Thymus (tissue), 11 donors: ENCODE data around the gene CCDC3. TPM values are rescaled to one million over a fixed set of nuclear protein-coding genes. Genes with fewer than 3 reads are reported as not detected.

Source experiments
- DNase-seq, 9 donors: peaks; one replicate each; pipeline ENCODE4 v3.0.0-alpha.2; 2013; ENCODE audit warnings: low spot score in 9 of 9, low read depth in 6 of 9, missing footprints in 1 of 9
- H3K27ac ChIP-seq, 2 donors: one replicate each; pipeline ENCODE4 v1.5.1; 2013; ENCODE audit warnings: control low read depth in 1 of 2, low read depth in 1 of 2, low read length in 1 of 2, mild to moderate bottlenecking in 1 of 2, moderate library complexity in 1 of 2
- H3K27me3 ChIP-seq, 2 donors: one replicate each; pipeline ENCODE4 v1.5.1; 2013; ENCODE audit warnings: low read length in 1 of 2; ENCODE audit not compliant: control insufficient read depth in 2 of 2, insufficient read depth in 1 of 2
- H3K36me3 ChIP-seq, 2 donors: one replicate each; pipeline ENCODE4 v1.5.1; 2013; ENCODE audit warnings: low read length in 1 of 2, mild to moderate bottlenecking in 1 of 2, moderate library complexity in 1 of 2; ENCODE audit not compliant: control insufficient read depth in 2 of 2, insufficient read depth in 2 of 2
- H3K4me1 ChIP-seq, 2 donors: one replicate each; pipeline ENCODE4 v1.5.1; 2013; ENCODE audit warnings: low read length in 2 of 2; ENCODE audit not compliant: control insufficient read depth in 2 of 2, insufficient read depth in 2 of 2
- H3K4me3 ChIP-seq, 2 donors: one replicate each; pipeline ENCODE4 v1.5.1; 2013; ENCODE audit warnings: low read length in 2 of 2, control low read depth in 1 of 2, mild to moderate bottlenecking in 1 of 2
- H3K9me3 ChIP-seq, 2 donors: one replicate each; pipeline ENCODE4 v1.5.1; 2013; ENCODE audit warnings: low read length in 1 of 2, mild to moderate bottlenecking in 1 of 2; ENCODE audit not compliant: control insufficient read depth in 2 of 2, insufficient read depth in 1 of 2
- WGBS: extraction: QIAGEN DNeasy Blood & Tissue Kit; methylation state at CpG from one replicate; pipeline ENCODE4 v1.1.7; 2013; 5-methylcytosine and 5-hydroxymethylcytosine counted together
- polyA plus RNA-seq: library from polyadenylated mRNA; stranded (reverse); fragments of 200-250 nt; gene quantifications from one replicate; pipeline ENCODE4 v1.2.3, GENCODE V29; 2013
- total RNA-seq: library from RNA; stranded (reverse); fragments of 120-200 nt; gene quantifications from one replicate; pipeline ENCODE4 v1.2.4, GENCODE V29; 2013
- donor health status: healthy.

The CCDC3 gene
- total and polyA plus RNA-seq, 2 donors: 17.3 to 52.4 TPM

- Histone ChIP-seq H3K36me3 (no peaks in the 10 kb centered on the region), H3K4me1 (no peaks in the 10 kb centered on the region), H3K27me3 (no peaks in the 10 kb centered on the region), H3K4me3 (no peak overlapping the region), H3K9me3 (no peaks in the 10 kb centered on the region), H3K27ac (no peak overlapping the region)
- no peak for DNase-seq
- 48% methylated on average over 5 of the region's 5 CpGs for WGBS
These were observed 14.9 kb upstream of the CCDC3 start for GRCh38 chr10:13016426-13016825.

GRCh38 chr10:13006037-13006436 is 4.5 kb upstream of the CCDC3 start:
- Histone ChIP-seq H3K4me1 (no peaks in the 10 kb centered on the region), H3K4me3 (no peak overlapping the region), H3K27me3 (peaks cover 18% of the 10 kb centered on the region in 2 donors), H3K27ac (no peak overlapping the region), H3K36me3 (no peaks in the 10 kb centered on the region), H3K9me3 (no peaks in the 10 kb centered on the region)
- DNase-seq: no peak
- WGBS: 59% methylated on average over 3 of the region's 3 CpGs

DNA sequence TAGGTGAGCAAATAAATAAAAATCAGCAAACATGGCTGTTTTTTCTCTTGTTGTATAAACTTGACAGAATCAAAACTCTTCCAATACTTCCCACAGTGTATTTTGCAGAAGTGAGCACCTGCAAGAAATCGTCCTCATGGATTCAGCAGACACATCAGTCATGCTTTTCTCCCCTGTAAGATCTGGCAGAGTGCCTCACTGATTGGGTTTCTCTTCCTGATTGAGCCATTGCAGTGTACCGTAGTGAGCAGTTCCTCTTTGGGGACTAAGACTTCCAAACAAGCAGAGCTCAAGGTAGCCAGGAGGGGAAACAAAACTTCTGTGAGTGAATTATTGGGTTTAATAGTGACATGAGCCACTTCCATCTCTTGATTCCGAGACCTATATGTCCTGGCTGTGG is 2.2 kb upstream of the CCDC3 start:
- peaks cover 25 to 38% of the 10 kb centered on the region in 2 donors for H3K27me3 ChIP-seq
- H3K4me3 ChIP-seq: no peak overlapping the region
- 45% methylated on average over 3 of the region's 3 CpGs for WGBS
- peak in 4 of 9 donors; percentile 2 to 35 (median 6) for DNase-seq
- no peaks in the 10 kb centered on the region for H3K36me3 ChIP-seq
- no peaks in the 10 kb centered on the region for H3K4me1 ChIP-seq
- H3K9me3 ChIP-seq: no peaks in the 10 kb centered on the region
- H3K27ac ChIP-seq: no peak overlapping the region

- Histone ChIP-seq H3K4me1 (no peaks in the 10 kb centered on the region), H3K9me3 (no peaks in the 10 kb centered on the region), H3K27ac (no peak overlapping the region), H3K36me3 (no peaks in the 10 kb centered on the region), H3K4me3 (no peak overlapping the region), H3K27me3 (peaks cover 25 to 41% of the 10 kb centered on the region in 2 donors)
- DNase-seq: no peak
These were observed 1.5 kb upstream of the CCDC3 start for GRCh38 chr10:13003004-13003403.

DNA sequence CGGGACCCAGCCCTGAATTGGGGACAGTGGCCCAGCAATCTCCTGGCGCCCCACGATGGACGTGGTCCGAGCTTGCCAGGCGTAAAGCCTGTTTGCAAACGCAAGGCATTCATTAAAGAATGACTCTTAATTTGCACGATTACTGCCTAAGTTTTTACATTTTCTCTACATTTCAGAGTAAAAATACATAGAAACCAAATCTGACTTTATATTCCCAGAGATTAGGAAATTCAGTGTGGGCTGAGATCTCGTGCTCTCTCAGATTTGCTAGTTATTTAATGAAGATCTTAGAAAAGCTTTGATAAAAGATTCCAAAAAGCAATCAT is 337 bp upstream of the CCDC3 start:
- Histone ChIP-seq H3K4me3 (peak overlapping the region in 1 of 2 donors; percentile 38), H3K27ac (no peak overlapping the region)
- 11% methylated on average over 9 of the region's 9 CpGs for WGBS

DNA sequence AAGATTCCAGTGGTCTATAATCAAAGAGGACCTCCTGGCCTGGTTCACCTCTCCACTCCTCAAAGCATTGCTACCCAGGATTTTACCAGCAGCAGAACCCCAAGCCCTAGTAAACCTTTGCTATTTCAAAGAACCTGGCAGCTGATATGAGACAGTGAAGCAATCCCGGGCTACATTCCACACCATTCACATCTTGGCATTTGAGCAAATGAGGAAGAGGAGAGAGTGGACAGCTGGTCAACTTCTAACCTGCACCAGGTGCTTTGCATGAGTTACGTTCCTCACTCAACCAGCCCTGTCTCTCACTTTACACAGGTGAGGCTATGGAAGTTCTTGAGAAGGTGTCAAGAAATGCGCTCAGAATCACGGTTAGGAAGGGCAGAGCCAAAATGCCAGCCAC is 1.1 kb downstream of the CCDC3 start:
- Histone ChIP-seq H3K4me3 (peak overlapping the region; percentile 18 to 38), H3K27ac (no peak overlapping the region), H3K4me1 (no peaks in the 10 kb centered on the region), H3K36me3 (no peaks in the 10 kb centered on the region), H3K27me3 (peaks cover 25 to 42% of the 10 kb centered on the region in 2 donors), H3K9me3 (no peaks in the 10 kb centered on the region)
- no peak for DNase-seq
- 89% methylated on average over 4 of the region's 4 CpGs for WGBS

More for the DNA sequence above, 337 bp upstream of the CCDC3 start:
- H3K27me3 ChIP-seq: peaks cover 25 to 42% of the 10 kb centered on the region in 2 donors
- no peaks in the 10 kb centered on the region for H3K4me1 ChIP-seq
- no peaks in the 10 kb centered on the region for H3K9me3 ChIP-seq
- no peaks in the 10 kb centered on the region for H3K36me3 ChIP-seq
- DNase-seq: no peak

DNA sequence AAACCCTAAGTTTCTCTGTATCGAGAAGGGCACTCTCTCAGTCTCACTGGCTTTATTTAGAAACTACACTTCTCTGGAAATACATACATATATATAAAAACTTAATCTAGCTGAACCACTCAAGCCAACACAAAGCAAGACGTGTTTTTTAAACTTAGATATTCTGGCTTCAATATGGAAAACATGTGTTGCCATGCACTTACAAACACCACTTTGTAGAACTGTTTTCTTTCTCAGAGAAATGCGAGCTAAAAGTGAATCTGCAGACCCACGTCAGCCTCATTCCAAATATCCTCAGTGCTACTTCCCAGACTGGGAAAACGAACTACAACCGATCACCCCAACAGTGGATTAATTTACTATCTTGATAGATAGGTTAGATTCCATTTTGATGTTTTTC is 1.7 kb downstream of the CCDC3 start:
- no peak overlapping the region for H3K27ac ChIP-seq
- no peak for DNase-seq
- no peaks in the 10 kb centered on the region for H3K4me1 ChIP-seq
- H3K9me3 ChIP-seq: no peaks in the 10 kb centered on the region
- peaks cover 25 to 42% of the 10 kb centered on the region in 2 donors for H3K27me3 ChIP-seq
- WGBS: 96% methylated on average over 6 of the region's 6 CpGs
- no peaks in the 10 kb centered on the region for H3K36me3 ChIP-seq
- H3K4me3 ChIP-seq: no peak overlapping the region

- DNase-seq: no peak
- Histone ChIP-seq H3K4me1 (no peaks in the 10 kb centered on the region), H3K36me3 (no peaks in the 10 kb centered on the region), H3K4me3 (no peak overlapping the region), H3K27ac (no peak overlapping the region), H3K9me3 (no peaks in the 10 kb centered on the region), H3K27me3 (peaks cover 2 to 18% of the 10 kb centered on the region in 2 donors)
- 62% methylated on average over 8 of the region's 8 CpGs for WGBS
These were observed 6.1 kb downstream of the CCDC3 start for GRCh38 chr10:12995425-12995861.

DNA sequence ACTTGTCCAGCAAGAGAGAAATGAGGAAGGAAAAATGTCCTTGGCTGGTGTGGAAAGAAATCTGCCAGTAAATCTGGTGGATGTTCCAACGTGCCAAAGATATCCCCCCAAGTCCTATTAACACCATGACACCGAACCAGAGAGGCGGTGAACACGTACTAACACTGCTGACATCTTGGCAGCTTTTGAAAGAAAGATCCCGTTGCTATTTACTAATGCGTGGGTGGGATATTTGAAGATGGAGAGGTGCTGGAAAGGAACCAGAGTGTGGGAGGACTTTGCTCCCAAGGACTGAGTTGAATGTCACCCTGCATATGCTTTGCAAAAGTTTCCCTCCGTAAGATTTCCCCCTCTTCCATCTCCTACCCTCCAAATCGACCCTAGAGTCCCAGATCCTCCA is 7.9 kb downstream of the CCDC3 start:
- Histone ChIP-seq H3K36me3 (no peaks in the 10 kb centered on the region), H3K27ac (no peak overlapping the region), H3K27me3 (peaks cover 0 to 4% of the 10 kb centered on the region in 2 donors), H3K9me3 (no peaks in the 10 kb centered on the region), H3K4me3 (no peak overlapping the region), H3K4me1 (no peaks in the 10 kb centered on the region)
- no peak for DNase-seq
- 75% methylated on average over 8 of the region's 8 CpGs for WGBS

DNA sequence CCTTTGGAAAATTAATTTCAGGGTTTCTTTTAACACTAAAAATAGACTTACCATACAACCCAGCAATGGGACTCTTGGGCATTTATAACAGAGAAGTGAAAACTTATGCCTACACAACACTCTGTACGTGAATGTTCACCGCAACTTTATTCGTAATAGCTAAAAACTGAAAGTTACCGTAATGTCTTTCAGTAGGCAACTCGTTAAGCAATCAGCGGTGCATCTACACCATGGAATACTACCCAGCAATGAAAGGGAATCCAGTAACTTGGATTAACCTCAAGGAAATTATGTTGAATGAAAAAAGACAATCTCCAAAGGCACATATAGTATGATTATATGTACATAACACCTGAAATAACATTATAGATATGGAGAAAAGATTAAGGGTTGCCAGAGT is 16.2 kb downstream of the CCDC3 start:
- no peak overlapping the region for H3K27ac ChIP-seq
- no peaks in the 10 kb centered on the region for H3K9me3 ChIP-seq
- peaks cover 0 to under 1% of the 10 kb centered on the region in 2 donors for H3K4me1 ChIP-seq
- H3K4me3 ChIP-seq: no peak overlapping the region
- no peaks in the 10 kb centered on the region for H3K36me3 ChIP-seq
- no peak for DNase-seq
- H3K27me3 ChIP-seq: no peaks in the 10 kb centered on the region
- 97% methylated on average over 6 of the region's 6 CpGs for WGBS
